Measurements from ENCODE around the gene DKKL1. TPM values are rescaled to one million over a fixed set of nuclear protein-coding genes. Genes with fewer than 3 reads are reported as not detected.

DKKL1 gene
- total and polyA plus RNA-seq, 2 experiments from 2014 or later = 0.76 to 2.9 TPM

- Mint-ChIP-seq H3K4me1 (no peaks in the 10 kb centered on the region), H3K27ac (no peak overlapping the region), H3K36me3 (ENCODE audit: low read depth) (no peaks in the 10 kb centered on the region; the same call in 2 of the 3 replicates), H3K9me3 (peaks cover 2% of the 10 kb centered on the region; the same call in 1 of the 3 replicates), H3K4me3 (no peak overlapping the region), H3K27me3 (ENCODE audit: insufficient read depth, low read depth, poor library complexity) (peaks cover 4% of the 10 kb centered on the region)
- Histone ChIP-seq H3K4me3 (no peak overlapping the region), H3K27ac (ENCODE audit: low read depth) (no peak overlapping the region), H3K9me2 (ENCODE audit: insufficient read depth) (no peaks in the 10 kb centered on the region), H3K79me2 (replicated peaks; ENCODE audit: insufficient read depth) (no peaks in the 10 kb centered on the region), H3K4me2 (no peak overlapping the region), H3F3A (replicated peaks; ENCODE audit: low read depth) (no peaks in the 10 kb centered on the region), H3K27me3 (ENCODE audit: insufficient read depth) (no peaks in the 10 kb centered on the region), H4K20me1 (replicated peaks; ENCODE audit: insufficient read depth) (no peaks in the 10 kb centered on the region), H3K36me3 (ENCODE audit: insufficient read depth) (no peaks in the 10 kb centered on the region), H3K4me1 (ENCODE audit: insufficient read depth) (no peaks in the 10 kb centered on the region), H2AFZ (no peak overlapping the region)
- ATAC-seq (no peak), DNase-seq (ENCODE audit: low spot score) (no peak)
- no peak for TF ChIP-seq NANOG (IDR thresholded peaks at IDR 0.05; ENCODE audit: borderline replicate concordance)
Observed at GRCh38 chr19:49378512-49378911, 14.8 kb downstream of the DKKL1 start.

GRCh38 chr19:49380391-49380790, 16.7 kb downstream of the DKKL1 start:
- no peaks in the 10 kb centered on the region for H3K36me3 ChIP-seq (ENCODE audit: insufficient read depth)
- no peak overlapping the region for H3K4me3 ChIP-seq
- no peaks in the 10 kb centered on the region for H3K9me2 ChIP-seq (ENCODE audit: insufficient read depth)
- no peak overlapping the region for H3K4me3 Mint-ChIP-seq
- H3F3A ChIP-seq (replicated peaks; ENCODE audit: low read depth) = no peaks in the 10 kb centered on the region
- no peaks in the 10 kb centered on the region for H3K4me1 Mint-ChIP-seq
- H3K4me2 ChIP-seq = no peak overlapping the region
- DNase-seq (ENCODE audit: low spot score) (no peak), ATAC-seq (no peak)
- H3K27ac Mint-ChIP-seq = no peak overlapping the region
- H3K27me3 ChIP-seq (ENCODE audit: insufficient read depth) = no peaks in the 10 kb centered on the region
- no peak overlapping the region for H3K27ac ChIP-seq (ENCODE audit: low read depth)
- H3K9me3 Mint-ChIP-seq = peaks cover 2% of the 10 kb centered on the region; the same call in 1 of the 3 replicates
- H2AFZ ChIP-seq = no peak overlapping the region
- TF ChIP-seq CREB1 (CRISPR knock-in tag; IDR thresholded peaks at IDR 0.05; ENCODE audit: low read depth) (no peak), NANOG (IDR thresholded peaks at IDR 0.05; ENCODE audit: borderline replicate concordance) (no peak), ZNF114 (CRISPR knock-in tag; IDR thresholded peaks at IDR 0.05) (no peak), EZH2phosphoT487 (IDR thresholded peaks at IDR 0.05; ENCODE audit: unreplicated experiment) (no peak), EZH2 (IDR thresholded peaks at IDR 0.05; ENCODE audit: low read depth, unreplicated experiment) (no peak), CTCF (conservative IDR thresholded peaks at IDR 0.05; ENCODE audit: low read depth in 2 of 2) (no peak)
- no peaks in the 10 kb centered on the region for H3K79me2 ChIP-seq (replicated peaks; ENCODE audit: insufficient read depth)
- no peaks in the 10 kb centered on the region for H4K20me1 ChIP-seq (replicated peaks; ENCODE audit: insufficient read depth)
- H3K4me1 ChIP-seq (ENCODE audit: insufficient read depth) = no peaks in the 10 kb centered on the region
- peaks cover 4% of the 10 kb centered on the region for H3K27me3 Mint-ChIP-seq (ENCODE audit: insufficient read depth, low read depth, poor library complexity)
- H3K36me3 Mint-ChIP-seq (ENCODE audit: low read depth) = no peaks in the 10 kb centered on the region; the same call in 2 of the 3 replicates

GRCh38 chr19:49382639-49383038, 19.0 kb downstream of the DKKL1 start:
- Histone ChIP-seq H3K27ac (ENCODE audit: low read depth) (no peak overlapping the region), H3K36me3 (ENCODE audit: insufficient read depth) (no peaks in the 10 kb centered on the region), H3F3A (replicated peaks; ENCODE audit: low read depth) (0 out of 2 replicates have a peak, but pooled peaks cover 3% of the 10 kb centered on the region), H3K9me2 (ENCODE audit: insufficient read depth) (no peaks in the 10 kb centered on the region), H3K4me1 (ENCODE audit: insufficient read depth) (no peaks in the 10 kb centered on the region), H4K20me1 (replicated peaks; ENCODE audit: insufficient read depth) (no peaks in the 10 kb centered on the region), H3K4me3 (no peak overlapping the region), H3K27me3 (ENCODE audit: insufficient read depth) (no peaks in the 10 kb centered on the region), H2AFZ (no peak overlapping the region), H3K4me2 (no peak overlapping the region), H3K79me2 (replicated peaks; ENCODE audit: insufficient read depth) (no peaks in the 10 kb centered on the region)
- H3K27me3 Mint-ChIP-seq (ENCODE audit: insufficient read depth, low read depth, poor library complexity) = peaks cover 4% of the 10 kb centered on the region
- no peak for DNase-seq (ENCODE audit: low spot score)
- no peak overlapping the region for H3K27ac Mint-ChIP-seq
- peaks cover 5% of the 10 kb centered on the region; the same call in 1 of the 3 replicates for H3K9me3 Mint-ChIP-seq
- no peak for ATAC-seq
- no peak overlapping the region for H3K4me3 Mint-ChIP-seq
- TF ChIP-seq ETS1 (IDR thresholded peaks at IDR 0.05) (no peak), EZH2phosphoT487 (IDR thresholded peaks at IDR 0.05; ENCODE audit: unreplicated experiment) (no peak), CTCF (conservative IDR thresholded peaks at IDR 0.05; ENCODE audit: low read depth in 2 of 2) (no peak), ZNF114 (CRISPR knock-in tag; IDR thresholded peaks at IDR 0.05) (no peak), REST (IDR thresholded peaks at IDR 0.05; ENCODE audit: unreplicated experiment) (no peak), ZNF331 (CRISPR knock-in tag; IDR thresholded peaks at IDR 0.05; ENCODE audit: low read depth) (no peak)
- H3K4me1 Mint-ChIP-seq = peaks cover 2% of the 10 kb centered on the region; the same call in 1 of the 3 replicates
- no peaks in the 10 kb centered on the region; the same call in 2 of the 3 replicates for H3K36me3 Mint-ChIP-seq (ENCODE audit: low read depth)

All from GM23338 (cell line).